IMR-90 (cell line): ENCODE data around the gene BMPER.

ENCODE experiments used
- CEBPB ChIP-seq: IDR thresholded peaks from 2 replicates; pipeline ENCODE4 v1.6.1; 2012; ENCODE audit warnings: low read depth, low read length, improper control_type of control experiment
- ELK1 ChIP-seq: fragments of 150-350 bp; IDR thresholded peaks from 2 replicates; pipeline ENCODE4 v1.6.1; 2016; ENCODE audit warnings: low read depth, mild to moderate bottlenecking, low read length, moderate library complexity, borderline replicate concordance
- MAFK ChIP-seq: IDR thresholded peaks from 2 replicates; pipeline ENCODE4 v1.6.1; 2012; ENCODE audit warnings: low read depth, low read length, improper control_type of control experiment
- MAZ ChIP-seq: IDR thresholded peaks from 2 replicates; pipeline ENCODE4 v1.6.1; 2012; ENCODE audit warnings: low read depth, mild to moderate bottlenecking, low read length, improper control_type of control experiment, moderate library complexity, borderline replicate concordance
- MXI1 ChIP-seq: IDR thresholded peaks from 2 replicates; pipeline ENCODE4 v1.6.1; 2012; ENCODE audit warnings: low read depth, mild to moderate bottlenecking, low read length, moderate library complexity, borderline replicate concordance
- POLR2A ChIP-seq: IDR thresholded peaks from 2 replicates; pipeline ENCODE4 v1.6.1; 2012; ENCODE audit warnings: mild to moderate bottlenecking, low read depth, low read length
- RAD21 ChIP-seq: IDR thresholded peaks from 2 replicates; pipeline ENCODE4 v1.6.1; 2012; ENCODE audit warnings: low read length, improper control_type of control experiment
- RCOR1 ChIP-seq: IDR thresholded peaks from 2 replicates; pipeline ENCODE4 v1.6.1; 2012; ENCODE audit warnings: mild to moderate bottlenecking, low read length, improper control_type of control experiment; ENCODE audit not compliant: insufficient replicate concordance
- RFX5 ChIP-seq: IDR thresholded peaks from 2 replicates; pipeline ENCODE4 v1.8.0; 2012; ENCODE audit warnings: low read depth, mild to moderate bottlenecking, low read length, moderate library complexity
- SMC3 ChIP-seq: fragments of 150-350 bp; IDR thresholded peaks from 2 replicates; pipeline ENCODE4 v1.6.1; 2016; ENCODE audit warnings: low read depth, mild to moderate bottlenecking, antibody characterized with exemption, low read length, moderate library complexity
- TF ChIP-seq, protein P1 (sequence below): conservative IDR thresholded peaks from 2 replicates; pipeline ENCODE4 v1.5.1; 2012; ENCODE audit warnings: mild to moderate bottlenecking, low read depth, low read length, improper control_type of control experiment
- TF ChIP-seq, protein P2 (sequence below): fragments of 150-350 bp; IDR thresholded peaks from 2 replicates; pipeline ENCODE4 v1.6.1; 2017; ENCODE audit warnings: mild to moderate bottlenecking, antibody characterized with exemption, low read length, low read depth

DNA sequence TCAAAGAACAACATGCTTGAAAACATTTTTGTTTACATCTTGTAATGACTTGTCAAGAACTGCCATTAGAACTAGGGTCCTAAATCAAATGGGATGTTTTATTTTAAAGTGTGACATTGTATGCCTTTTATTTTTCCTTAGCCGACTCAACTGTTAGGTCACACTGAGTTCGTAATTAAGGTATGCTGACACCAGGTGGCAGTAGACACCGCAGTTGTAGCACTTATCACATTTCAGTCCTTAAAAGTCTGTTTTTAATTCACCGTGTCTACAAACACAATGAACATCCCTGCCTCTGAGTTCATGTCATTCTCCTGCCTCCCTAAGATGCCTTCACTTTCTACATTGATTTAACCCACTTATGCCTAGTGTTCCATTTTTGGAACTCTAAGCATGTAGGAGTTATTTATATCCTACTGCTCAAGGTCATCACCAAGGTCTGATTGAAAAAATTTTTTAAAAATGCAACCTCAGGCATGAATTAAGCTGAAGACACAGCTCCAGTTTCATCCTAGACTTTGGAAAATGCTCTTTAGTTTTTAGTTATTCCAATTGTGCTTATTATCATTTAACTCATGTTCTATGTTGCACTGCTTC lies 186.1 kb downstream of the BMPER start:
- TF ChIP-seq CEBPB: no peak
- TF ChIP-seq POLR2A: no peak
- no peak for TF ChIP-seq MAFK
- TF ChIP-seq, protein P1, sequence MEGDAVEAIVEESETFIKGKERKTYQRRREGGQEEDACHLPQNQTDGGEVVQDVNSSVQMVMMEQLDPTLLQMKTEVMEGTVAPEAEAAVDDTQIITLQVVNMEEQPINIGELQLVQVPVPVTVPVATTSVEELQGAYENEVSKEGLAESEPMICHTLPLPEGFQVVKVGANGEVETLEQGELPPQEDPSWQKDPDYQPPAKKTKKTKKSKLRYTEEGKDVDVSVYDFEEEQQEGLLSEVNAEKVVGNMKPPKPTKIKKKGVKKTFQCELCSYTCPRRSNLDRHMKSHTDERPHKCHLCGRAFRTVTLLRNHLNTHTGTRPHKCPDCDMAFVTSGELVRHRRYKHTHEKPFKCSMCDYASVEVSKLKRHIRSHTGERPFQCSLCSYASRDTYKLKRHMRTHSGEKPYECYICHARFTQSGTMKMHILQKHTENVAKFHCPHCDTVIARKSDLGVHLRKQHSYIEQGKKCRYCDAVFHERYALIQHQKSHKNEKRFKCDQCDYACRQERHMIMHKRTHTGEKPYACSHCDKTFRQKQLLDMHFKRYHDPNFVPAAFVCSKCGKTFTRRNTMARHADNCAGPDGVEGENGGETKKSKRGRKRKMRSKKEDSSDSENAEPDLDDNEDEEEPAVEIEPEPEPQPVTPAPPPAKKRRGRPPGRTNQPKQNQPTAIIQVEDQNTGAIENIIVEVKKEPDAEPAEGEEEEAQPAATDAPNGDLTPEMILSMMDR: peak; percentile 76
- TF ChIP-seq RAD21: peak; percentile 80
- TF ChIP-seq, protein P2, sequence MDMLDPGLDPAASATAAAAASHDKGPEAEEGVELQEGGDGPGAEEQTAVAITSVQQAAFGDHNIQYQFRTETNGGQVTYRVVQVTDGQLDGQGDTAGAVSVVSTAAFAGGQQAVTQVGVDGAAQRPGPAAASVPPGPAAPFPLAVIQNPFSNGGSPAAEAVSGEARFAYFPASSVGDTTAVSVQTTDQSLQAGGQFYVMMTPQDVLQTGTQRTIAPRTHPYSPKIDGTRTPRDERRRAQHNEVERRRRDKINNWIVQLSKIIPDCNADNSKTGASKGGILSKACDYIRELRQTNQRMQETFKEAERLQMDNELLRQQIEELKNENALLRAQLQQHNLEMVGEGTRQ: no peak
- TF ChIP-seq ELK1: no peak
- TF ChIP-seq RFX5: no peak
- no peak for TF ChIP-seq MXI1
- TF ChIP-seq RCOR1: no peak
- TF ChIP-seq MAZ: no peak
- peak; percentile 81 for TF ChIP-seq SMC3
